Keratinocyte (primary cell): ENCODE measurements around the gene OR10K2. TPM values are rescaled to one million over a fixed set of nuclear protein-coding genes. Genes with fewer than 3 reads are reported as not detected.

Experiments used
- DNase-seq: peaks from one replicate; pipeline ENCODE4 v3.0.0-alpha.2; 2011; ENCODE audit warnings: low read depth, missing footprints, low spot score
- FAIRE-seq: peaks from 2 replicates; lab custom pipeline; 2011; peaks lifted over from hg19 to GRCh38; lab: Jason Lieb, UNC
- H2AFZ ChIP-seq: 2 replicates; pipeline ENCODE4 v1.6.0; 2012; ENCODE audit warnings: low read length, control low read depth, inconsistent platforms; ENCODE audit not compliant: control insufficient read depth
- H3K27ac ChIP-seq: 2 replicates; pipeline ENCODE4 v1.5.1; 2011; ENCODE audit warnings: low read length; ENCODE audit not compliant: control insufficient read depth, insufficient read depth
- H3K27me3 ChIP-seq: 3 replicates; pipeline ENCODE4 v1.6.0; 2011; ENCODE audit warnings: low read length; ENCODE audit not compliant: control insufficient read depth, insufficient read depth; ENCODE audit errors: extremely low read depth
- H3K36me3 ChIP-seq, 2 experiments: 2 replicates in 1 of 2; 3 replicates in 1 of 2; pipeline ENCODE4 v1.5.1; 2011; ENCODE audit warnings: low read length in 2 of 2, mild to moderate bottlenecking in 1 of 2; ENCODE audit not compliant: control insufficient read depth in 2 of 2, insufficient read depth in 2 of 2; ENCODE audit errors: extremely low read depth in 1 of 2
- H3K4me1 ChIP-seq: 3 replicates; pipeline ENCODE4 v1.5.1; 2011; ENCODE audit warnings: low read length; ENCODE audit not compliant: control insufficient read depth, insufficient read depth; ENCODE audit errors: extremely low read depth
- H3K4me2 ChIP-seq: 3 replicates; pipeline ENCODE4 v1.6.0; 2011; ENCODE audit warnings: low read depth, low read length; ENCODE audit not compliant: control insufficient read depth, insufficient read depth; ENCODE audit errors: extremely low read depth
- H3K4me3 ChIP-seq, 3 experiments: fragments of 200-600 bp in 1 of 3; sonication (generic) in 1 of 3; 2 replicates in 2 of 3; 3 replicates in 1 of 3; pipeline ENCODE4 v1.5.1; 2011 to 2016; ENCODE audit warnings: low read length in 3 of 3, mild to moderate bottlenecking in 3 of 3, control low read depth in 2 of 3, inconsistent platforms in 1 of 3, low read depth in 1 of 3, mixed read lengths in 1 of 3, mixed run types in 1 of 3, moderate library complexity in 1 of 3; ENCODE audit not compliant: control insufficient read depth in 2 of 3, insufficient read depth in 2 of 3; ENCODE audit errors: extremely low read depth in 1 of 3
- H3K79me2 ChIP-seq: 2 replicates; pipeline ENCODE4 v1.6.0; 2012; ENCODE audit warnings: low read length; ENCODE audit not compliant: control insufficient read depth, insufficient read depth
- H3K9ac ChIP-seq: 3 replicates; pipeline ENCODE4 v1.6.0; 2011; ENCODE audit warnings: low read length; ENCODE audit not compliant: control insufficient read depth, insufficient read depth; ENCODE audit errors: extremely low read depth
- H3K9me1 ChIP-seq: 3 replicates; pipeline ENCODE4 v1.6.0; 2011; ENCODE audit warnings: low read length; ENCODE audit not compliant: control insufficient read depth, insufficient read depth; ENCODE audit errors: extremely low read depth
- H3K9me3 ChIP-seq: 2 replicates; pipeline ENCODE4 v1.5.1; 2012; ENCODE audit warnings: low read depth, low read length; ENCODE audit not compliant: control insufficient read depth
- H4K20me1 ChIP-seq: 3 replicates; pipeline ENCODE4 v1.6.0; 2011; ENCODE audit warnings: low read length; ENCODE audit not compliant: control insufficient read depth, insufficient read depth; ENCODE audit errors: extremely low read depth
- EZH2 ChIP-seq: IDR thresholded peaks from one replicate; pipeline ENCODE4 v1.6.1; 2012; ENCODE audit warnings: inconsistent platforms, mild to moderate bottlenecking, low read length, moderate library complexity
- dilution Hi-C: fragments of 300-500 bp; cut with MboI; formaldehyde crosslinking; loops from one replicate; pipeline ENCODE4 v1.7.0; 2020; ENCODE audit warnings: low sequenced_read_pairs; ENCODE audit not compliant: extremely low pct_ligation_motif_present
- polyA plus RNA-seq, 5 experiments: library from polyadenylated mRNA; depleted of rRNA in 3 of 5; stranded (reverse) in 3 of 5; stranded (forward) in 1 of 5; unstranded in 1 of 5; fragments of >200 nt; gene quantifications; 1 replicate in 1 of 5; 2 replicates in 3 of 5; 3 replicates in 1 of 5; pipeline versions ENCODE4 v1.2.1 to v1.2.3, GENCODE V29; 2011 to 2012; ENCODE audit warnings: missing spikeins in 2 of 5, low read depth in 1 of 5, low replicate concordance in 1 of 5
- TF ChIP-seq, protein P1 (sequence below), 3 experiments: IDR thresholded peaks in 1 of 3; conservative IDR thresholded peaks in 1 of 3; optimal IDR thresholded peaks in 1 of 3; 2 replicates in 2 of 3; 3 replicates in 1 of 3; pipeline versions ENCODE3 to v1.5.1; 2011; ENCODE audit warnings: low read length in 3 of 3, mild to moderate bottlenecking in 3 of 3, moderate library complexity in 2 of 3, control low read depth in 1 of 3, inconsistent platforms in 1 of 3; ENCODE audit not compliant: insufficient read depth in 2 of 3; ENCODE audit errors: extremely low read depth in 1 of 3

The OR10K2 gene
- polyA plus RNA-seq, 1 donor (not counting 4 experiments of a cell fraction or from before 2014, with no cell fraction given) = not detected

DNA sequence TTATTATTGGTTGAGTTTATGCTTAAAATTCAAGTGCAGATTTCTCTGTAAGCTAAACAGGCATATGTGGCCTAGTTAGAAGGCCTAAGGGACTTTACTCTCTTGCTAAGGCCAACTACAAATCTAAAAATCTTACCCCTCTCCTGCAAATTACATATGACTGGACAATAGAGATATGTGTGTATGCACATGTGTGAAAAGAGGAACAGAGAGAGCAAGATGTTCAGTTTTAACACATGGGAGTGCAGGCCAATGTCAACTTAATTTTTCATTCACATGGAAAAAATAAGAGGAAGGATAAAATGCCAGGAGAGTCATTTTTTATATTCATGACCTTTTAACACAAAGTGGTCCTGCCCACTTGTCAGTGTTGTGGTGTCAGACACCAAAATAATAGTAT lies 8.5 kb downstream of the OR10K2 start:
- Histone ChIP-seq H2AFZ (no peak overlapping the region), H3K4me3 (no peak overlapping the region), H3K27ac (no peak overlapping the region), H3K4me2 (no peak overlapping the region), H3K27me3 (no peaks in the 10 kb centered on the region), H3K9ac (no peak overlapping the region), H3K9me1 (no peaks in the 10 kb centered on the region), H3K4me1 (no peaks in the 10 kb centered on the region), H3K36me3 (no peaks in the 10 kb centered on the region), H3K9me3 (no peaks in the 10 kb centered on the region), H4K20me1 (no peaks in the 10 kb centered on the region), H3K79me2 (no peaks in the 10 kb centered on the region)
- FAIRE-seq = no peak
- DNase-seq = no peak
- dilution Hi-C loops = no loop called here
- TF ChIP-seq EZH2 = no peak
- TF ChIP-seq, protein P1, sequence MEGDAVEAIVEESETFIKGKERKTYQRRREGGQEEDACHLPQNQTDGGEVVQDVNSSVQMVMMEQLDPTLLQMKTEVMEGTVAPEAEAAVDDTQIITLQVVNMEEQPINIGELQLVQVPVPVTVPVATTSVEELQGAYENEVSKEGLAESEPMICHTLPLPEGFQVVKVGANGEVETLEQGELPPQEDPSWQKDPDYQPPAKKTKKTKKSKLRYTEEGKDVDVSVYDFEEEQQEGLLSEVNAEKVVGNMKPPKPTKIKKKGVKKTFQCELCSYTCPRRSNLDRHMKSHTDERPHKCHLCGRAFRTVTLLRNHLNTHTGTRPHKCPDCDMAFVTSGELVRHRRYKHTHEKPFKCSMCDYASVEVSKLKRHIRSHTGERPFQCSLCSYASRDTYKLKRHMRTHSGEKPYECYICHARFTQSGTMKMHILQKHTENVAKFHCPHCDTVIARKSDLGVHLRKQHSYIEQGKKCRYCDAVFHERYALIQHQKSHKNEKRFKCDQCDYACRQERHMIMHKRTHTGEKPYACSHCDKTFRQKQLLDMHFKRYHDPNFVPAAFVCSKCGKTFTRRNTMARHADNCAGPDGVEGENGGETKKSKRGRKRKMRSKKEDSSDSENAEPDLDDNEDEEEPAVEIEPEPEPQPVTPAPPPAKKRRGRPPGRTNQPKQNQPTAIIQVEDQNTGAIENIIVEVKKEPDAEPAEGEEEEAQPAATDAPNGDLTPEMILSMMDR (optimal IDR thresholded peaks at IDR 0.05 in 1 of 3, IDR thresholded peaks at IDR 0.05 in 1 of 3, conservative IDR thresholded peaks at IDR 0.05 in 1 of 3; ENCODE audit: extremely low read depth in 1 of 3, insufficient read depth in 2 of 3, low read length in 3 of 3) = no peak

DNA sequence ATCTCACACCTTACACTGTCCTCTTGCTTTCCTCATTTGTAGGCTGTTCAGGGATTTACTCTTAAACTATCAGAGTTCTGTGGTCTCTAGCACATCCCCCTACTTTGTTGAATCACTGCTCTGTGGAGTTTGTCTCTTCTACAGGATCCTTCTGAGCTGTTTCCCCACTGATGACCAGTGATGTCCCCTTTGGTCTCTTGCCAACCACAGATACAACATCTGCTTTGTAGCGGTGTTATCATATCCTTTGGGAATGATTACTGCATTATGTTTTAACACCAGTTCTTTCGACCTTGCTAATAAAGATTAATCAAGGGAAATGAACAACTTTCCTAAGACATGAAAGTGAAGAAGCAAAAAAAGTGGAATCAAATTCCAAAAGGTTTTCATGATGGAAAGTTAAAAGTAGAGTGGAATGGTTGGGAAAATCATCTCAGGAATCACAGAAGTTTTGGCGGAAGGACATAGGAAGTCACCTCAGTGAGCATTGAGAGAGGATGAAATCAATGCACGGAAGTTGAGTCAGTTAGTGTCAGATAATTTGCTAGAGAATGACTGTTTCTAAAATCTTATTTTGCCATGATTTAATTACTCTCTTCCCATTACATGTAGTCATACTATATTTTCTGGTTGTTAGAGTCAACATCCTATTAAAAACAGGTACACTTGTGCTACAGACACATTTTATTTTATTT lies 11.2 kb downstream of the OR10K2 start:
- Histone ChIP-seq H3K9ac (no peak overlapping the region), H3K4me1 (no peaks in the 10 kb centered on the region), H3K9me1 (no peaks in the 10 kb centered on the region), H3K79me2 (no peaks in the 10 kb centered on the region), H3K4me2 (no peak overlapping the region), H3K27ac (no peak overlapping the region), H3K27me3 (no peaks in the 10 kb centered on the region), H3K9me3 (no peaks in the 10 kb centered on the region), H2AFZ (no peak overlapping the region), H3K4me3 (no peak overlapping the region), H3K36me3 (no peaks in the 10 kb centered on the region), H4K20me1 (no peaks in the 10 kb centered on the region)
- no peak for DNase-seq
- FAIRE-seq = no peak
- dilution Hi-C loops = no loop called here
- TF ChIP-seq EZH2 = no peak
- TF ChIP-seq, protein P1 (optimal IDR thresholded peaks at IDR 0.05 in 1 of 3, IDR thresholded peaks at IDR 0.05 in 1 of 3, conservative IDR thresholded peaks at IDR 0.05 in 1 of 3; ENCODE audit: extremely low read depth in 1 of 3, insufficient read depth in 2 of 3, low read length in 3 of 3) = no peak
